CD4-positive, alpha-beta T cell treated with Interleukin-17A for 1 hour (primary cell): ENCODE measurements around the gene EPHB6.

ENCODE experiments used
- DNase-seq: peaks from one replicate; pipeline ENCODE4 v3.0.0-alpha.2; 2020

EPHB6 gene

GRCh38 chr7:142878315-142878714 is 23.4 kb downstream of the EPHB6 start:
- DNase-seq: no peak

DNA sequence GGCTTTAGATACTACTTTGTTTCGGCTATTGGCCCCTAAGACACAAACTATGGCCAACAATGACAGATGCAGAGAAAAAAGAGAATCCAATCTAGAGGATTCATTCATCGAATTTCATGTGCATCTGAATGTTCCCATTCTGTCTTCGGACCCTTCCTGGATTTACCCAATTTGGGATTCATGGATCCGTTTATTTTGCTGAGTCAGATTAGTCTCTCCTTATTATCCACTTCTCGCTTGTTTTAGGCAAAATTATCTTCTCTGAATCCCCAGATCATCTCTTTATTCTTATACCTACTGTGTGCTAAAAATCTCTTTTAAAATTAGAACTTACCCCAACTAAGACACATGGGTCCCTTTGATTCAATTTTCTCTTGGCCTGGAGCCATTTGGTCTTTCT is 24.2 kb downstream of the EPHB6 start:
- no peak for DNase-seq

DNA sequence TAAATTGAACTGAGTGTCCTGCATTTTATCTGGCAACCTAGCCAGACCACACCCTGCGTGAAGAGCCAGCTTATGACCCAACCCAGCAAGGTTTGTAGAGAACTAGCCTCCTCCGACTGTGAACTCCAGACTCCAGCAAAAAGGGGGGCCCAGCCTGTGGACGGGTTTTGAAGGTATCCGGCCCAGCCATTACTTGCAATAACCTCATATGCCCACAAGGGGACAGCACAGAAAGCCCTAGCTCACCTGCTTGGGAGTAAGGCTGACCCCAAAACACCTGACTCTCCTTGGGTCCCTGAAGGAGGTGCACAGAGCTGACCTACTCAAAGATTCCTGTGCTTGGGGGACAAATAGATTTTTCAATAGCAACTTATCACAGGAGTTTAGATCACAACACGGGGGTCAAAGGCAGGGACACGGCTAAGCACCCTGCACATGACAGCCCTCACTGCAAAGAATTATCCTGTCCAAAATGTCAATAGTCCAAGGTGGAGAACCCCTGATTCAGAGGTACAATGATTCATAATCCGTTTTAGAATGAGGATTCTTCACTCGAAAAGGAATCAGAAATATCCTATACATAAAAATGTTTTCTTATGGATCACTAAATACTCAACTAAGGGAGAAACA is 26.1 kb downstream of the EPHB6 start:
- DNase-seq: peak; percentile 60

DNA sequence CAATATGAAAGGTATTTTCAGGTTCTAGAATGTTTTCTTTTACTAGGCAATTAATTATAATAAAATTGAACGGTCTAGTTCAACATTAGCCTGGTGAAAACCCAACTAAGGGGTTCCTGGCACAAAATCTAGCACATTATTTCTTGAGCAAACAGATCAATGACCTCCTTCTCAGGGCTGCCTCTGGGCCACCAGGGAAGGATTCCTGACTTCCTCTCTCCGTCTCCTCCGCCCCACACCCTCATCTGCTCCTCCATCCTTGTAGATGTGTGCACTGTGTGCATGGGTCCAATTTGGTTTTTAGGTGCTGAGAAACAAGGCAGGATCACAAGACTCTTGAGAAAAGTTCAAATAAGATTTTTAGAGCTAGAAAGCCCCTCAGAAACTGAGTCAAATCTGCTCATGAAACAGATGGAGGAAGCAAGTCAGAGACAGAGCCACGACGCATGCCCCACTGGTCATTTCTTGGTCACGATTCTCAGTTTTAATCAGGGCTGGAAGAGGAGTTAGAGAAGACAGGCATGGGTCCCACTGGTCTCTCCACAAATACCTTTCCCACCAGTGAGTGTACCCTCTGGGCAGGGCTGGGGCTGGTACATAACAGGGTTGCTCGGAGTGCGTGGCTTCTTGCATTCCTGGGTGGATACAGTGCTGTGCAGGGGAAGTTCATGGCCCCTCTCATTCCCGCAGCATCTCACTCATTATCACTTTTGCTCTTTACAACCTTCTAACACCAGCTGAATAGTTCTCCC is 26.9 kb downstream of the EPHB6 start:
- DNase-seq: no peak

- DNase-seq: no peak
These were observed 27.4 kb downstream of the EPHB6 start for GRCh38 chr7:142882338-142882678.

DNA sequence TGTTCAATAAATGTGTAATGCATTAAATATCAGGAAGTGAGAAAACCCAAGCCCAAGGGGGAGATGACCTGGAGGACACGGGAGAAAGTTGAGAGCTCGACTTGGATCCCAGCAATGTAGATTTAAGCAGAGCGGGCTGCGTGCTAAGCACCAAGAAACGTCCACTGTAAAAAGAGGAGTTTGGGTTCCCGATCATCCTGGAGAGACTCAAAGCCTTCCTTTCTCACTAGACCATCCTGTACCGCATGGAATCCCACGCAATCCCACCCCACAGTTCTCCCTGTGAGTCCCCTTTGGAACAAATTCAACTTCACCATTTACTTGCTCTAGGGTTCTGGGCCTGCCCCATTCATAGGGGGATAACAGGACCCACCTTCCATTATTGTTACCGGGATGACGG is 28.3 kb downstream of the EPHB6 start:
- DNase-seq: no peak

GRCh38 chr7:142883571-142884285 is 28.9 kb downstream of the EPHB6 start:
- no peak for DNase-seq

GRCh38 chr7:142884286-142884640 is 29.4 kb downstream of the EPHB6 start:
- DNase-seq: no peak

DNA sequence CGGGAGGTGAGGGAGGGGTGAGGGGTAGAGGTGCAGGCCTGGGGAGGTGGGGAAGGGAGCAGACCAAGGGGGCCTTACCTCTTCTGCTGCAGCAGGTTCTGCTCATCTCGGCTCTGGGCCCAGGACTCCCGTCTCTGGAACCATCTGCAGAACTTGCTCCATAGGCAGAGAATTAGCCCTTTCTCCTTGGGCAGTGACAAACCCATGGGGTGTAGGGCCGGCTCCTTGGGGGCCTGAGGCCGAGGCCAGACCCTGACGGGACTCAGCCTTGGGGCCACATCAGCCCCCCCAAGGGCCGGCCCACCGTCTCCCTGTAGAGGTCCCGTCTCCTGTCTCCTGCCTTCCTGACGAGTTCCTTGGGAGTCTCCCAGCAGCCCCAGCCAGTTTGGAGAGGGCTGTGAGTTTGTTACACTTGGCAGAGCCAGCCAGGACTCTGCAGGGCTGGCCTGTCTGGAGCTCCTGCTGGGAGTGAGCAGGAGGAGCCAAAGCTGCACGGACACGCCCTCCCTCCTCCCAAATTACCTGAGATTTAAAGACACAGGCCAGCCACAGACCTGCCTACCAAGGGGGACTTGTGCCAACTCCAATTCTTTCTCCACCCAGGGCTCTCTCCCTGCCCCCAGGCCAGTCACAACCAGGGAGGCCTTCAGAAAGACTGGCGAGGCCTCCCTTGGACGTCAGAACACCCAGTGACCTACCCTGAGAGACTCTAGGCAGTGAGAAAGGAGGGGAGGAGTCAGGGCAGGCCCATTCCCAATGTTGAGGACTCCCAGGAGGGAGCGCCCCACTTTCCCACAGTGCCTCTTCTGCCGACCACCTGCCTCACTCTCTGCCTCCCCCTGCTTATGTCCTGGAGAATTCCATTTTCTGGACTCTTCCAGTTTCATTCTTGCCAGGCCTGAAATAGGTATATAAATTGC is 30.7 kb downstream of the EPHB6 start, which contains the start of gene TRPV6:
TSS of gene TRPV6 (minus strand) at position 435 of the 920 bp plus-strand sequence.
- DNase-seq: no peak

- DNase-seq: no peak
These were observed 32.0 kb downstream of the EPHB6 start for GRCh38 chr7:142886866-142887265.

DNA sequence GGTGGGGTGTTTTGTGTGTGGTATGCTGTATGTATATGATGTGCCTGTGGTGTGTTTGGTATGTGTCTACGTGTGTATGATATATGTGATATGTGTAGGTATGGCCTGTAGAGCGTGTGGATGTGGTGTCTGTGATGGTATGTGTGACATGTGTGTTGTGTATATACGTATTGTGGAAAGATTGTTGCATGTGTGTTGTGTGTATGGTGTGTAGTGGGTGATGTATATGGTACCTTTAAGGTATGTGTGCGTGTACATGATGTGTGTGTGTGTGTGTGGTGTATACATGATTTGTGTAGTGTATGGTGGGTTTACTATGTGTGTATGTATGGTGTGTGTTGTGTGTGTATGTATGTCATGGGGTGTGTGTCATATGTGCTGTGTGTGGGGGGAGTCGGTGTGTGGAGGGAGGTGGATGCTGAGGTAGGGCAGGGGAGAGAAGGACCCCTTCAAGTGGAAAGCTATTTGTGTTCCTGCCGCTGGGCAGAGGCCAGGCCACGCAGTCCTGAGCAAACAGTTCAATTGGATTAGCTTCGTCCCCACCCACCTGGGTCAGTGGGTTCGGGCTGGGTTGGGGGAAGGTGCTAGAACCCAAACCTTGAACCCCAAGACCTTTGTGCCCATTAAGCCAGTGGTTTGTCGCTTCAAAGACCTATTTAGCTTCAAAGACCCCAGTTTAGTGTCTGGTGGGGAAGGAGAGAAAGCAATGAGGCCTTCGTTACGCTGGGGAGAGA is 32.6 kb downstream of the EPHB6 start:
- DNase-seq: no peak

DNA sequence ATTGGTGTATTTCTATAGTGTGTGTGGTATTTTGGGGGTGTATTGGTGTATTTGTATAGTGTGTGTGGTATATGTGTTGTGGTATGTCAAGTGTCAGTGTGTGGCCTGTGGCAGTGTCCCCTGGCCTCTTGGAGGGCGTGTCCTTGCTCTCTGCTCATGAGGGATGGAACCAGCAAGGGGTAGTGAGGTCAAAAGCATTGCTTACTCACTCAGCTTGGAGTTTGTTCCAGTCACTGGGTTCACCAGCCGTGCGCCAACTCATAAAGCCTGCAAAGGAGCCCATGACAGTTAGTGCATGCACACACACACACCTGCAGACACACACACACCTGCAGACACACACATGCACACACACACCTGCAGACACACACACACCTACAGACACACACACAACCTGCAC is 34.9 kb downstream of the EPHB6 start:
- no peak for DNase-seq

DNA sequence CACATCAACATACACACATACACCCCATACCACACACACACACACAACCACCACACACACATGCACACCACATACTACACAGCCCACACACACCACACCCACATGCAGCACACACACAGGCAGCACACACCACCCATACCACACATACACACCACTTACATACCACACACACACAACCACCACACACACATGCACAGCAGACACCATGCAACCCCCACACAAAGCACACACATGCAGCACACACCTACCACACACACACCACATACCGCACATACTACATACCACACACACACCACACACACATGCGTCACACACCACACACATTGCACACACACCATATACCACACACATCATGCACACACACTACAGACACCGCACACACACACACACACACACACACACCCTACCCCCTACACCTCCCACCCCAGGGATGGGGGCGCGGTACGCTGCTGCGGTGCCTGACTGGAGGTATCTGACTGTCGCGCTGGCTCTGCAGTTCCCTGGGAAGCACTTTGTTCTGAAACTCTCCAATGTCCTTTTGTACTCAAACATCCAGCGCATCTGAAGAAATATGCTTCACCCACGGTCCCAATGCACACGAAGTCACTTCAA is 36.1 kb downstream of the EPHB6 start:
- no peak for DNase-seq

DNA sequence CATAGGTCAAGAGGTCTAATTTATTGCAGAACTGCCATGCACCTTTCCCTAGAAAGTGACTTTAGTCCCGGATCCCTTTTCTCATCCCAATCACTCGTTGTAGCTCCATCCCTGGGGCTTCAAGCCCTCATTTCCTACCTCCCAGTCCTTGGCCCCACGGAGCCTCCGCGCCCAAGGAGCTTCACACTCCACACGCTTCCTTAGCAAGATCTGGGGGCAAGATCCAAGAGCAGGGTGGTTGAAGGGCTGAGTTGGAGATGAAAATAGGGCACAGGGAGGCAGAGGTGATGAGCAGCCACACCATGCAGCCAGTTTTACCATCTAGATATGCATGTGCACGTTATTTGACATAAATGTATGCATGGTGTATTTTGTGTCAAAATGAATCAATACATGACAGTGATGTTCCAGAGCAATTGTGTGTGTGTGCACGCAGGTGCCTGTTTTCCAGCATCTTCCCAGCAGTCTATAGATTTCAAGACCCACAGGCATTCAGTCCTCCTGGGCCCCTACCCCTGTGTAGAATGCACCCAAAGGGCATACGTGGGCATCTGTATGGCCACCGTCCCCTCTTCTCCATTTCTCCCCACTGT is 36.7 kb downstream of the EPHB6 start:
- no peak for DNase-seq

GRCh38 chr7:142892951-142893350 is 38.1 kb downstream of the EPHB6 start:
- DNase-seq: no peak

- no peak for DNase-seq
These were observed 39.5 kb downstream of the EPHB6 start for GRCh38 chr7:142894112-142894984.

DNA sequence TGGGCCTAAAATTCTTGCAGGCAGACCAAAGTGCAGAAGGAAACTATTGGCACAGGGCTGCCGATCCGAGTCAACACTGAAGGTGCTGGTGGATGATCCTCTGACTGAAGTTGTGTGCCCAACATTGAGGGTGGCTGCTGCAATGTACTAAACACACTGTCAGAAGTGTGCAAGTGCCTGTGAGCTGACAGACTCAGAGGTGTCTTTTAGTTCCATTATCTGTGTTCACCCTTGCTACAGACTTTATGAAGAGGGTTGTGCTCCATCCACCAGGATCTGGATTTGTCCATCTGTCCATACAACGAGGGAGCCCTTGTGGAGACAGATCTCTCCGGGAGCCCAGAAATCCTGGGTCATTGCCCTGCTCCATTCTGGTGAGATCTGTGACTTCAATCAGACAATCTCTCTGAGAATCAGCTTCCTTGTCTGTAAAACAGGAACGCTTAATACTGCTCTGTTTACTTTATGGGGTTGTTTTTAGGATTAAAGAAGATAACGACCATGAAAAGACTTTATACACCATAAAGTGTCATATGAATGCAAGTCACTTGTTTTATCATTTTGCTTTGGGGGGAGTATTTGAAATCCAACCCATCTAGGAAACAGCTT is 40.2 kb downstream of the EPHB6 start:
- DNase-seq: no peak

DNA sequence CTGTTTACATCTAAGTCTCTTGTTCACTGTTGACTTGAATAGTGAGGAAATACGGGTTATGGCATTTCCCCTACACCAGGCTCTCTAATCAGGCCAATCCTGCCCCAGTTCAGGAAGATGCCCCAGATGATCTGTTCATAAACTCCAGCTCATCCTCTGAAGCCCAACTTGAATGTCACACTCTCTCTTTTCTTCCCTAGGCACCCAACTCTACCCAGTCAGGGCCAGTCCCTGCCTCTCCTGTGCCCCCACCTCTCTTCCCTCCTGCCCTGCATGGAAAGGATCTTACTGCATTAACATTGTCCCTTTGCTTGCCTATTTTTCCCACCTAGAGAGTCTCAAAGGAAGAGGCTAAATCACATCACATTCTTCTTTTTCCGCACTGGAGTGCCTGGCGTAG is 41.3 kb downstream of the EPHB6 start:
- DNase-seq: no peak

DNA sequence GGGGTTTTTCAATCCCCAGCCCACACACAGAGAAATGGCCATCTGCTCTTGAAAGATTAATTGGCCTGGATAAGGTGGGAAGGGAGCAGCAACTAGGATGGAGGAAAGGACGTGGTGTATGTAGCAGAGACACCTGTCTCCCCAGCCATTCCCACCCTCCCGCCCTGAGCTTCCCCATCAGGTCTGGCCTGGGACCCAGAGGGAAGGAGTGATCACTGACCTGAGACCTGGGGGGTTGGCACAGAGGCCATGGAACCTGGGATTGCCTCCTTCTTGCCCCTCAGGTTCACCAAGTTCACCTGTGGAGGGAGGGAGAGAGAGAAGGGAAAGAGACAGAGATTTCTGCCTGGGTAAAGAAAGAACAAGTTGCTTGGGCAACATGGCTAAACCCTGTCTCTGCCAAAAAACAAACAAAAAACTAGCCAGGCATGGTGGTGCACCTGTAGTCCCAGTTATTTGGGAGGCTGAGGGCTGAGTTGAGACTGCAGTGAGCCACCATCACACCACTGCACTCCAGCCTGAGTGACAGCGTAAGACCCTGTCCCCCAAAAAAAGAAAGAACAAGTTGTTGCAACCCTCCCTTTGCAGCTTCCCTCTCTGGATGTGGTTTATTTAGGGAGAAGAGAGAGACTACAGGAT is 42.0 kb downstream of the EPHB6 start:
- no peak for DNase-seq

GRCh38 chr7:142897691-142898090 is 42.8 kb downstream of the EPHB6 start:
- DNase-seq: no peak
